Body of pancreas (tissue), 4 donors: ENCODE results near the gene TNNT1.

Experiments
- POLR2A ChIP-seq, 3 donors: fragments of 450-650 bp; IDR thresholded peaks; one replicate each; pipeline ENCODE4 v1.6.1; 2016; ENCODE audit warnings: antibody characterized with exemption in 3 of 3, mild to moderate bottlenecking in 2 of 3
- TF ChIP-seq, protein P1 (sequence below), 7 experiments: fragments of 450-650 bp in 4 of 7; fragments of 200-600 bp in 3 of 7; sonication (generic) in 3 of 7; IDR thresholded peaks; one replicate each; pipeline ENCODE4 v1.5.1; 2016 to 2019; ENCODE audit warnings: antibody characterized with exemption in 7 of 7

DNA sequence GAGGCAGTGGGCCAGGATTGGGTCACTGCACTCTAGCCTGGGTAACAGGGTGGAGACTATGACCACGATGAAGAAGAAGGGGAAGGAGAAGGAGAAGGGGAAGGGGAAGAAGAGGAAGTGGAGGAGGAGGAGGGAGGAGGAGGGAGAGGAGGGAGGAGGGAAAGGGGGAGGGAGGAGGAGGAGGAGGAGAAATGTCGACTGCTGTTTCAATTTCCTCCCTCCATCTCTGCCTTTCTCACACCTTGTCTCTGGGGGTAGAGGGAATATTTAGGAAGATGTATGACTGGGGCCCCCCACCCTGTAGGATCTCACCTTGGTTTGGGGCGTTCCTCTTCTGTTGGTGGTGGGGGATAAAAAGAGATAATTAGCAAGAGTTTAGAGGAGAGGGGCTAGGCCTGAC lies 3.8 kb downstream of the TNNT1 start:
- TF ChIP-seq, protein P1, sequence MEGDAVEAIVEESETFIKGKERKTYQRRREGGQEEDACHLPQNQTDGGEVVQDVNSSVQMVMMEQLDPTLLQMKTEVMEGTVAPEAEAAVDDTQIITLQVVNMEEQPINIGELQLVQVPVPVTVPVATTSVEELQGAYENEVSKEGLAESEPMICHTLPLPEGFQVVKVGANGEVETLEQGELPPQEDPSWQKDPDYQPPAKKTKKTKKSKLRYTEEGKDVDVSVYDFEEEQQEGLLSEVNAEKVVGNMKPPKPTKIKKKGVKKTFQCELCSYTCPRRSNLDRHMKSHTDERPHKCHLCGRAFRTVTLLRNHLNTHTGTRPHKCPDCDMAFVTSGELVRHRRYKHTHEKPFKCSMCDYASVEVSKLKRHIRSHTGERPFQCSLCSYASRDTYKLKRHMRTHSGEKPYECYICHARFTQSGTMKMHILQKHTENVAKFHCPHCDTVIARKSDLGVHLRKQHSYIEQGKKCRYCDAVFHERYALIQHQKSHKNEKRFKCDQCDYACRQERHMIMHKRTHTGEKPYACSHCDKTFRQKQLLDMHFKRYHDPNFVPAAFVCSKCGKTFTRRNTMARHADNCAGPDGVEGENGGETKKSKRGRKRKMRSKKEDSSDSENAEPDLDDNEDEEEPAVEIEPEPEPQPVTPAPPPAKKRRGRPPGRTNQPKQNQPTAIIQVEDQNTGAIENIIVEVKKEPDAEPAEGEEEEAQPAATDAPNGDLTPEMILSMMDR (IDR thresholded peaks at IDR 0.05), result no peak
- TF ChIP-seq POLR2A (IDR thresholded peaks at IDR 0.05), result no peak
